ENCODE measurements around the gene MYLK. TPM values are rescaled to one million over a fixed set of nuclear protein-coding genes. Genes with fewer than 3 reads are reported as not detected.

The MYLK gene
- total and polyA plus RNA-seq, 2 experiments from 2014 or later = 13.1 to 27.1 TPM

- H3K9me2 ChIP-seq (replicated peaks; ENCODE audit: insufficient read depth) = no peaks in the 10 kb centered on the region
- H4K20me1 ChIP-seq (ENCODE audit: insufficient read depth, poor library complexity, severe bottlenecking) = no peaks in the 10 kb centered on the region
- H3K4me3 ChIP-seq = peak overlapping the region; percentile 44
- WGBS (ENCODE audit: low lambda C conversion rate, missing lambda C conversion rate) = 4% methylated on average over 19 of the region's 29 CpGs
- no peak overlapping the region for H3K27ac ChIP-seq
- H3K9me3 ChIP-seq (ENCODE audit: low read depth) = no peaks in the 10 kb centered on the region
- H3K36me3 ChIP-seq (replicated peaks; ENCODE audit: insufficient read depth, low read depth) = no peaks in the 10 kb centered on the region
- peak; percentile 20 for DNase-seq (ENCODE audit: low spot score)
- peaks cover 30% of the 10 kb centered on the region for H3K27me3 ChIP-seq
- TF ChIP-seq EZH2 (IDR thresholded peaks at IDR 0.05; ENCODE audit: borderline replicate concordance) = peak; percentile 49
- TF ChIP-seq CTCF (IDR thresholded peaks at IDR 0.05; ENCODE audit: poor library complexity) = no peak
- H3K4me2 ChIP-seq = peak overlapping the region; percentile 94
- H3K4me1 ChIP-seq (ENCODE audit: insufficient read depth) = peaks cover 3% of the 10 kb centered on the region
- H2AFZ ChIP-seq = peak overlapping the region; percentile 37
- no peaks in the 10 kb centered on the region for H3K79me2 ChIP-seq
These were observed 380 bp downstream of the MYLK start for GRCh38 chr3:123883701-123884202.

GRCh38 chr3:123883111-123883510 lies 1.0 kb downstream of the MYLK start:
- TF ChIP-seq CTCF (IDR thresholded peaks at IDR 0.05; ENCODE audit: poor library complexity) (no peak), EZH2 (IDR thresholded peaks at IDR 0.05; ENCODE audit: borderline replicate concordance) (no peak), EZH2phosphoT487 (IDR thresholded peaks at IDR 0.05; ENCODE audit: low read depth, severe bottlenecking, unreplicated experiment) (no peak)
- no peak for DNase-seq (ENCODE audit: low spot score)
- H3K79me2 ChIP-seq = no peaks in the 10 kb centered on the region
- H3K27ac ChIP-seq = no peak overlapping the region
- no peak overlapping the region for H3K4me3 ChIP-seq
- H2AFZ ChIP-seq = no peak overlapping the region
- H4K20me1 ChIP-seq (ENCODE audit: insufficient read depth, poor library complexity, severe bottlenecking) = no peaks in the 10 kb centered on the region
- H3K4me2 ChIP-seq = peak overlapping the region; percentile 94
- H3K36me3 ChIP-seq (replicated peaks; ENCODE audit: insufficient read depth, low read depth) = no peaks in the 10 kb centered on the region
- H3K27me3 ChIP-seq = peaks cover 30% of the 10 kb centered on the region
- 89% methylated on average over 4 of the region's 4 CpGs for WGBS (ENCODE audit: low lambda C conversion rate, missing lambda C conversion rate)
- no peaks in the 10 kb centered on the region for H3K9me3 ChIP-seq (ENCODE audit: low read depth)
- peaks cover 3% of the 10 kb centered on the region for H3K4me1 ChIP-seq (ENCODE audit: insufficient read depth)
- H3K9me2 ChIP-seq (replicated peaks; ENCODE audit: insufficient read depth) = no peaks in the 10 kb centered on the region

GRCh38 chr3:123881771-123882170 lies 2.4 kb downstream of the MYLK start:
- TF ChIP-seq EZH2phosphoT487 (IDR thresholded peaks at IDR 0.05; ENCODE audit: low read depth, severe bottlenecking, unreplicated experiment) (no peak), EZH2 (IDR thresholded peaks at IDR 0.05; ENCODE audit: borderline replicate concordance) (no peak), CTCF (IDR thresholded peaks at IDR 0.05; ENCODE audit: poor library complexity) (no peak)
- peaks cover 3% of the 10 kb centered on the region for H3K4me1 ChIP-seq (ENCODE audit: insufficient read depth)
- WGBS (ENCODE audit: low lambda C conversion rate, missing lambda C conversion rate) = 91% methylated on average over 2 of the region's 2 CpGs
- no peak overlapping the region for H3K27ac ChIP-seq
- no peak for DNase-seq (ENCODE audit: low spot score)
- H3K4me2 ChIP-seq = no peak overlapping the region
- H3K36me3 ChIP-seq (replicated peaks; ENCODE audit: insufficient read depth, low read depth) = no peaks in the 10 kb centered on the region
- no peak overlapping the region for H2AFZ ChIP-seq
- no peaks in the 10 kb centered on the region for H3K9me2 ChIP-seq (replicated peaks; ENCODE audit: insufficient read depth)
- no peaks in the 10 kb centered on the region for H3K9me3 ChIP-seq (ENCODE audit: low read depth)
- peaks cover 30% of the 10 kb centered on the region for H3K27me3 ChIP-seq
- no peak overlapping the region for H3K4me3 ChIP-seq
- no peaks in the 10 kb centered on the region for H4K20me1 ChIP-seq (ENCODE audit: insufficient read depth, poor library complexity, severe bottlenecking)
- no peaks in the 10 kb centered on the region for H3K79me2 ChIP-seq
